Germinal center (tissue), 1 donor: ENCODE results near the gene LSM2.

Experiments used
- DNase-seq: peaks from one replicate; pipeline ENCODE4 v3.0.0; 2012; ENCODE audit warnings: mixed read lengths, low spot score

Gene LSM2

DNA sequence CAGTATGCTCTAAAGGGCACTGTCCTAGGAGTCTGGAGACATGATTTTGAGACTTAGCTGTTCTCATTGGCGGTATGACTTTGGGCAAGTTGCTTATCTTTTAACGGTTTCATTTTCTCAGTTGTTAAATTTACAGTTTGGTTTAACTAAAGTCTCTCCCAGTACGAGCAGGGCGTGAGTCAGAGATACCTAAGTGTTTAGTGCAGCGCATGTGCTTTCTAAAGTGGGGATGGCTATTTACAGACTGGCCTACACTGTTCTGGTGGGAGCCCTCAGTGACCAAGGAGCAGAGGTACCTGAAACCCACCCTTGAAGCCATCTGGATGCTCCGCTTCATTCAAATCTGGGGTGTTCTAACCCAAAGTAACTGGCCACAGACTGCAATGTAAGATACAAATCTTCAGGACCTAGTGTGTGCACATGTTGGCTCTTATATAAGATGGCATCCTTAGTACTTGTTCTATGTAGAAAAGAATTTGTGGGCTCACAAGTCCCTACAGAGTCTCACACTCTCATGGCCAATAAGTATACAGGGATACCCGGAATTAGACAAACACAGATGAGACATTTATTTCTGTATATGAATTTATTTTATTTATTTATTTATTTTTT is 56.2 kb downstream of the LSM2 start:
- DNase-seq = no peak

DNA sequence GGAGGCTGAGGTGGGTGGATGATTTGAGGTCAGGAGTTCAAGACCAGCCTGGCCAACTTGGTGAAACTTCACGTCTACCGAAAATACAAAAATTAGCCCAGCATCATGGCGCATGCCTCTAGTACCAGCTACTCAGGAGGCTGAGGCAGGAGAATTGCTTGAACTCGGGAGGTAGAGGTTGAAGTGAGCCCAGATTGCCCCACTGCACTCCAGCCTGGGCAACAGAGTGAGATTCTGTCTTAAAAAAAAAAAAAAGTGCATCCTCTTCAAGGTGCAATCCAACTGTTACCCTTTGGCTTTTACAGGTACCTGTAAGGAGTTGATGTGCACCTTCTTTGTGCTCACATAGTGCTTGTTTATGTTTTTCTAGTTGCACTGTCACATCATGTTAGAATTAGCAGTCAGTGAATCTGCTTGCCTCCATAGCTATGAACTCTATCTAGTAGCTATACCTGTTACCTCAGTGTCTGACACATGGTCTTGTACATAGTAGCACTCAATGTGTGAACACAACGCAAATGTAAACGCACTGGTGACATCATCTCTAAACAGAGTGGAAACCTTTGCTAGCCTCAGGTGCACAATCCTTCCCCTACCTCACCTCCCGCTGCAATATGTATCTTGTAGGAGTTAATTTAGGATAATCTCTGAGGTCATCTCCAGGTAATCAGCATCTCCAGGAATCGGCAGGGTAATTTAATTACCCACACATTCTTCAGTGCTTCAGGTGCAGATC is 57.3 kb downstream of the LSM2 start:
- DNase-seq = no peak
